ENCODE data around the gene AGBL1.

Gene AGBL1

DNA sequence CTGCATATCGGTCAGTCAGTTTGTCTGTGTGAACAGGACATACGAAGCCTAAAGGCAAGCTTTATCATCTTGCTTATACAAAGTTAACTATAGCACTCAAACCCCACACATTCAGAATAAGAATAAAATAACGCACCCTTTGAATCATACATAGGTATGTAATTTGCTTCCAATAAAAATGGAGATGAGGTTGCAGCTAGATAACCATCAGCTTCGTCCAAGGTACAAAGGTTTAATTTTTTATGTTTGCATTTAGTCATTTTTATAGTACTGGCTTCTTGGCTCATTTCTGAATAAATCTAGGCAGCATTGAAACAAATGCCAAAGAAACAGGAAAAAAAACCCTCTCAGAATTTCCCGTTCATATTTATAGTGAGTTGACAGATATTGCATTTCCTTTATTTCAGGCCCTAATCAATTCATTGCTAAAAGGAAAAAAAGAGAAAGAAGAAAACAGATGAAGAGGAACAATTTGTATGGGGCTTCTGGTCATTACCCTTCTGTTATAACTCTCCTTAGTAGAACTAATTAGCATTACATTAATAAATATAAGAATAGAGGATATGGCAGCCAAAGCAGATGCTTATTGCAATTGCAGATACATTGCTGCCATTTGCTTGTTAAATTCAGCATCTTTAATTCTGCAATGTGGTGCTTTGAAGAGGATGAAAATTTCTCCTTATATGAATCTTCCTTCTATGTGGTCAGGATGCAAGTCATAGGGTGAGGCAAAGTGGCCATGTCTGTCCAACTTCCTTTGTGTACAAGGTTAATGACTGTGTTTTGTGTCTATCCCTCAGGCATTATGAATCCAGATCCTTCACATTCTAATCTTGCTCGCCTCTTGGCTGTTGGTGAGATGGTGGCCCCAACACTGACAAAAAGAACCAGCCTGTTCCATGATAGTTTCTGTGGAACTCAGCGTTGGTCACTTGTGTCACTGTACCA is 550.0 kb downstream of the AGBL1 start:
- no peak overlapping the region for H3K4me3 ChIP-seq (ENCODE audit: low read depth, low read length)
- in situ Hi-C loops (cut with HindIII; ENCODE audit: low sequenced_read_pairs) = no loop called here
- DNase-seq (ENCODE audit: low read depth, low spot score) = no peak
- no peak for TF ChIP-seq CTCF (IDR thresholded peaks at IDR 0.05; ENCODE audit: low read depth, low read length)

DNA sequence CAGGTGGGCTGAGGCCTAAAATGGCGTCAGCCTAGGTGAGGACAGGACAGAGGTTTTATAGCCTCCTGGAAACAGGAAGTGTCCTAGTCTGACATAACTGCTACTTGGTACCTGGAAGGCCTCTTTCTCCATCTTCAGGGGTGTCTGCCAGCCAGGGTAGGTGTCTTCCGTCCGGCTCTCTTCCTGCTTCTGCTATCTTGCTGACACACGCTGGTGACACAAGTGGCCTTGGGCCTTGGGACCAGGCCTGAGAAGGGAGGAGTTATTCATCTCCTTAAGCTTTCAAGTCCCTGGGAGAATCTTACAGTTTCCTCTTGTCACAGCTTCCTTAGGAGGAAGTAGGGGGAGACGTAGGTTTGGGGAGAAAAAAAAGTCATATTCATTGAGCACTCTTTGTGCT is 551.3 kb downstream of the AGBL1 start:
- in situ Hi-C loops (cut with HindIII; ENCODE audit: low sequenced_read_pairs) = no loop called here
- DNase-seq (ENCODE audit: low read depth, low spot score) = no peak
- TF ChIP-seq CTCF (IDR thresholded peaks at IDR 0.05; ENCODE audit: low read depth, low read length) = no peak
- no peak overlapping the region for H3K4me3 ChIP-seq (ENCODE audit: low read depth, low read length)

DNA sequence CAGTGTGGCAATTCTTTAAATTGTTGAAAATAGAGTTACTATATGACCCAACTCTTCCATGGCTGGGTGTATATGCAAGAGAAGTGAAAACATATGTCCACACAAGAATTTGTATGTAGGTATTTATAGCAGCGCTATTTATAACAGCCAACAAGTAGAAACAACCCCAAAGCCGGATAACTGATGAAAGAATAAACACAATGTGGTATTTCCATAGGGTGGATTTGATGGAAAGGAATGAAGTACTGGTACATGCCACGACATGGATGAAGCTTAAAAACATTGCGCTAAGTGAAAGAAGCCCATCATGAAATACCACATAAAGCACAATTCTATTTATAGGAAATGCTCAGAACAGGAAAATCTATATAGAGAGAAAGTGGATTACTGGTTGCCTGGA is 554.5 kb downstream of the AGBL1 start:
- in situ Hi-C loops (cut with HindIII; ENCODE audit: low sequenced_read_pairs) = no loop called here
- H3K4me3 ChIP-seq (ENCODE audit: low read depth, low read length) = no peak overlapping the region
- TF ChIP-seq CTCF (IDR thresholded peaks at IDR 0.05; ENCODE audit: low read depth, low read length) = no peak
- no peak for DNase-seq (ENCODE audit: low read depth, low spot score)

- DNase-seq (ENCODE audit: low read depth, low spot score) = no peak
- in situ Hi-C loops (cut with HindIII; ENCODE audit: low sequenced_read_pairs) = no loop called here
- no peak for TF ChIP-seq CTCF (IDR thresholded peaks at IDR 0.05; ENCODE audit: low read depth, low read length)
- no peak overlapping the region for H3K4me3 ChIP-seq (ENCODE audit: low read depth, low read length)
Observed at GRCh38 chr15:86634992-86635638, 555.4 kb downstream of the AGBL1 start.

- no peak for DNase-seq (ENCODE audit: low read depth, low spot score)
- H3K4me3 ChIP-seq (ENCODE audit: low read depth, low read length) = no peak overlapping the region
- in situ Hi-C loops (cut with HindIII; ENCODE audit: low sequenced_read_pairs) = no loop called here
- no peak for TF ChIP-seq CTCF (IDR thresholded peaks at IDR 0.05; ENCODE audit: low read depth, low read length)
Observed at GRCh38 chr15:86644339-86644738, 564.7 kb downstream of the AGBL1 start.

DNA sequence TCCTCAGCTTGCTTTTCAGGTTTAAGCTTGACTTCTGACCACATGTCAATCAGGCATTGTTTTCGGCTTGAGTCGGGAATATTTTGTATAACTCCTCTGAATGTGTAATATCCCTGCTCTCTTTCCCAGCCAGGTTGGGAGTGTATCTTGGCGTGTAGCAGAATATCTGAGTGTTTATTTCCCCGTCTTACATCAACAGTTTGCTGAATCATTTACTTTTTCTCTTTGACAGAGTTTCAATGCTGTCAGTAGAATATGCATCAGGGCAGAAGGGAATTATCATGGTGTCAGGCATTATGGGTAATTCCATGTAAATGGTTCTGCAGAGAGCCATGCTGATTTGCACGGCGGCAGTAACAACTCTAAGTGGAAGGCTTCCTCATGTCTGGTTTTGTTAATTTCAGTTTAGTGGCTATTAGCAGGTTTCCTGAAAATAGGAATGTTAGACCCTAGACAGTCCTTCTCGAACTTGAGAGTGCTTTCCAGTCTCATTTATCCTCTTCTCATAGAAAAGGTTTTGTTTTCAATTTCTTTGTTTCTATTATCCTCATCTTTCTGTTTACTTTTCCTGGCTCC is 566.3 kb downstream of the AGBL1 start:
- H3K4me3 ChIP-seq (ENCODE audit: low read depth, low read length) = no peak overlapping the region
- DNase-seq (ENCODE audit: low read depth, low spot score) = no peak
- no peak for TF ChIP-seq CTCF (IDR thresholded peaks at IDR 0.05; ENCODE audit: low read depth, low read length)
- in situ Hi-C loops (cut with HindIII; ENCODE audit: low sequenced_read_pairs) = no loop called here

Measured in astrocyte of the spinal cord (primary cell).